K562 (cell line): ENCODE data around the gene ROR2. TPM values are rescaled to one million over a fixed set of nuclear protein-coding genes. Genes with fewer than 3 reads are reported as not detected.

ENCODE experiments used
- ARNT ChIP-seq, 2 experiments: fragments of 450-650 bp; IDR thresholded peaks; 2 replicates each; pipeline ENCODE4 v1.6.1; 2016; ENCODE audit warnings: mild to moderate bottlenecking in 1 of 2
- BACH1 ChIP-seq: fragments of 200-800 bp; sonication (Bioruptor generic); IDR thresholded peaks from 2 replicates; pipeline ENCODE4 v1.6.1; 2016; ENCODE audit warnings: missing genetic modification characterization, missing compliant biosample characterization
- BRD9 ChIP-seq: fragments of 450-650 bp; IDR thresholded peaks from 2 replicates; pipeline ENCODE4 v1.6.1; 2018; ENCODE audit warnings: low read depth; ENCODE audit not compliant: partially characterized antibody
- CEBPB ChIP-seq: fragments of 450-650 bp; IDR thresholded peaks from 2 replicates; pipeline ENCODE4 v1.6.1; 2016; ENCODE audit warnings: missing genetic modification characterization, missing compliant biosample characterization
- GATAD2A ChIP-seq: fragments of 450-650 bp; IDR thresholded peaks from 2 replicates; pipeline ENCODE4 v1.6.1; 2017
- HDGF ChIP-seq: fragments of 450-650 bp; IDR thresholded peaks from 2 replicates; pipeline ENCODE4 v1.6.1; 2016
- HLTF ChIP-seq: fragments of 450-650 bp; IDR thresholded peaks from 2 replicates; pipeline ENCODE4 v1.6.1; 2016
- HNRNPLL ChIP-seq: fragments of 200-400 bp; formaldehyde crosslinking; IDR thresholded peaks from 2 replicates; pipeline ENCODE4 v1.6.1; 2017; ENCODE audit warnings: low read length, low read depth, mild to moderate bottlenecking; ENCODE audit not compliant: poor library complexity, severe bottlenecking
- HSF4 ChIP-seq: fragments of 250-450 bp; sonication (Bioruptor Pico); IDR thresholded peaks from 2 replicates; pipeline ENCODE4 v2.1.2; 2022; ENCODE audit warnings: mild to moderate bottlenecking, moderate library complexity, borderline replicate concordance
- JUNB ChIP-seq: fragments of 450-650 bp; formaldehyde crosslinking; conservative IDR thresholded peaks from 2 replicates; pipeline ENCODE4 v1.4.0; 2020; ENCODE audit warnings: mild to moderate bottlenecking
- KLF10 ChIP-seq: fragments of 250-450 bp; sonication (Bioruptor Pico); IDR thresholded peaks from 2 replicates; pipeline ENCODE4 v1.6.1; 2021; ENCODE audit warnings: matching md5 sums
- MYBL2 ChIP-seq, 2 experiments: fragments of 450-650 bp in 1 of 2; sonication (generic) in 1 of 2; formaldehyde crosslinking in 1 of 2; IDR thresholded peaks; 2 replicates each; pipeline versions ENCODE4 v1.6.1 to v1.8.1; 2017 to 2022; ENCODE audit warnings: borderline replicate concordance in 1 of 2, inconsistent platforms in 1 of 2, low read depth in 1 of 2, mild to moderate bottlenecking in 1 of 2, missing genetic modification reagents in 1 of 2, moderate library complexity in 1 of 2
- NCOA4 ChIP-seq: fragments of 450-650 bp; IDR thresholded peaks from 2 replicates; pipeline ENCODE4 v1.6.1; 2018; ENCODE audit warnings: mild to moderate bottlenecking; ENCODE audit not compliant: partially characterized antibody
- NFATC3 ChIP-seq: fragments of 450-650 bp; IDR thresholded peaks from 2 replicates; pipeline ENCODE4 v1.6.1; 2017; ENCODE audit warnings: mild to moderate bottlenecking
- PRPF4 ChIP-seq: fragments of 200-400 bp; formaldehyde crosslinking; IDR thresholded peaks from one replicate; pipeline ENCODE4 v1.6.1; 2017; ENCODE audit warnings: low read length, low read depth, mild to moderate bottlenecking; ENCODE audit not compliant: insufficient read depth, poor library complexity, severe bottlenecking
- PTRF ChIP-seq: fragments of 450-650 bp; IDR thresholded peaks from 2 replicates; pipeline ENCODE4 v1.6.1; 2016; ENCODE audit warnings: mild to moderate bottlenecking, missing genetic modification characterization, missing compliant biosample characterization
- RBM14 ChIP-seq: fragments of 200-400 bp; formaldehyde crosslinking; IDR thresholded peaks from 2 replicates; pipeline ENCODE4 v1.6.1; 2018; ENCODE audit warnings: low read depth, mild to moderate bottlenecking, low read length, moderate library complexity, borderline replicate concordance; ENCODE audit not compliant: insufficient read depth
- RHOXF2B ChIP-seq: fragments of 250-450 bp; sonication (Bioruptor Pico); conservative IDR thresholded peaks from 2 replicates; pipeline ENCODE4 v1.5.1; 2021
- SMARCE1 ChIP-seq: fragments of 450-650 bp; IDR thresholded peaks from 2 replicates; pipeline ENCODE4 v1.7.1; 2016; ENCODE audit warnings: mild to moderate bottlenecking
- SP2 ChIP-seq: IDR thresholded peaks from 2 replicates; pipeline ENCODE4 v1.6.1; 2011; ENCODE audit warnings: mild to moderate bottlenecking, low read depth, low read length, moderate library complexity; ENCODE audit not compliant: poor library complexity, severe bottlenecking; ENCODE audit errors: extremely low read depth
- TSC22D4 ChIP-seq: fragments of 450-650 bp; IDR thresholded peaks from 2 replicates; pipeline ENCODE4 v1.6.1; 2016; ENCODE audit warnings: missing genetic modification characterization, missing biosample characterization, control low read depth
- U2AF1 ChIP-seq: fragments of 200-400 bp; formaldehyde crosslinking; optimal IDR thresholded peaks from 2 replicates; pipeline ENCODE3; 2017; ENCODE audit warnings: mild to moderate bottlenecking, low read depth, low read length, moderate library complexity
- ZNF384 ChIP-seq: IDR thresholded peaks from 2 replicates; pipeline ENCODE4 v1.6.1; 2012; ENCODE audit warnings: low read depth, low read length, improper control_type of control experiment
- ZNF644 ChIP-seq: fragments of 200-800 bp; sonication (Bioruptor generic); IDR thresholded peaks from 2 replicates; pipeline ENCODE4 v1.6.1; 2016; ENCODE audit warnings: low read depth, missing genetic modification characterization, missing compliant biosample characterization
- ZNF696 ChIP-seq: fragments of 250-450 bp; sonication (Bioruptor Pico); conservative IDR thresholded peaks from 2 replicates; pipeline ENCODE4 v1.4.0; 2020; ENCODE audit warnings: mild to moderate bottlenecking, moderate library complexity
- polyA plus RNA-seq, 8 experiments: library from polyadenylated mRNA; depleted of rRNA in 4 of 8; stranded (reverse) in 5 of 8; unstranded in 3 of 8; fragments of >200 nt; fragmentation: Nextera tagmentation in 2 of 8; fragmentation: Illumina TruSeq in 1 of 8; extraction: Ambion mirVana in 2 of 8; extraction: Trizol in 1 of 8; gene quantifications; 2 replicates each; pipeline versions ENCODE4 v1.2.1 to v1.2.3, GENCODE V29; 2011 to 2014; ENCODE audit warnings: inconsistent platforms in 1 of 8, missing spikeins in 1 of 8
- total RNA-seq, 7 experiments: library from RNA; depleted of rRNA in 6 of 7; stranded (reverse); fragments of >200 nt in 6 of 7; fragmentation: Illumina TruSeq in 2 of 7; extraction: Trizol in 2 of 7; gene quantifications; 2 replicates each; pipeline versions ENCODE4 v1.2.1 to v1.2.3, GENCODE V29; 2011 to 2021; ENCODE audit warnings: low replicate concordance in 1 of 7
- TF ChIP-seq, protein P1 (sequence below): fragments of 250-450 bp; sonication (Bioruptor Pico); IDR thresholded peaks from 2 replicates; pipeline ENCODE4 v1.4.0; 2020
- TF ChIP-seq, protein P2 (sequence below): sonication (generic); formaldehyde crosslinking; IDR thresholded peaks from 2 replicates; pipeline ENCODE4 v1.8.1; 2022; ENCODE audit warnings: missing genetic modification reagents
- TF ChIP-seq, protein P3 (sequence below): sonication (generic); formaldehyde crosslinking; IDR thresholded peaks from 2 replicates; pipeline ENCODE4 v1.9.0; 2022; ENCODE audit warnings: mild to moderate bottlenecking, missing genetic modification reagents

ROR2 gene
- total and polyA plus RNA-seq, 9 of the 15 experiments (the other 6 are each of a cell fraction or from before 2014, with no cell fraction given) = 5.6 to 33.8 (median 15.3) TPM

GRCh38 chr9:91900055-91900796, 49.8 kb downstream of the ROR2 start (continued):
- TF ChIP-seq BRD9 (peak; percentile 13), NCOA4 (no peak), U2AF1 (no peak), HNRNPLL (no peak), ARNT (IDR thresholded peaks at IDR 0.05) (no peak), TSC22D4 (tag) (no peak), PRPF4 (no peak), PTRF (tag) (no peak), ZNF696 (CRISPR knock-in tag) (no peak), GATAD2A (no peak), SMARCE1 (peak; percentile 67; the same call in 1 of the 2 replicates), RHOXF2B (CRISPR knock-in tag) (no peak), HDGF (no peak), KLF10 (no peak), SP2 (no peak), JUNB (CRISPR knock-in tag) (no peak), NFATC3 (no peak), CEBPB (tag) (no peak), MYBL2 (IDR thresholded peaks at IDR 0.05; ENCODE audit: low read depth) (peak; percentile 70), MYBL2 (CRISPR knock-in tag; IDR thresholded peaks at IDR 0.05; ENCODE audit: borderline replicate concordance) (peak; percentile 40; the same call in 1 of the 2 replicates), BACH1 (tag) (no peak), HLTF (no peak), HSF4 (CRISPR knock-in tag) (peak; percentile 59; the same call in 1 of the 2 replicates), ZNF384 (no peak), RBM14 (no peak), ZNF644 (tag) (peak; percentile 83; the same call in 1 of the 2 replicates)
- TF ChIP-seq, protein P1, sequence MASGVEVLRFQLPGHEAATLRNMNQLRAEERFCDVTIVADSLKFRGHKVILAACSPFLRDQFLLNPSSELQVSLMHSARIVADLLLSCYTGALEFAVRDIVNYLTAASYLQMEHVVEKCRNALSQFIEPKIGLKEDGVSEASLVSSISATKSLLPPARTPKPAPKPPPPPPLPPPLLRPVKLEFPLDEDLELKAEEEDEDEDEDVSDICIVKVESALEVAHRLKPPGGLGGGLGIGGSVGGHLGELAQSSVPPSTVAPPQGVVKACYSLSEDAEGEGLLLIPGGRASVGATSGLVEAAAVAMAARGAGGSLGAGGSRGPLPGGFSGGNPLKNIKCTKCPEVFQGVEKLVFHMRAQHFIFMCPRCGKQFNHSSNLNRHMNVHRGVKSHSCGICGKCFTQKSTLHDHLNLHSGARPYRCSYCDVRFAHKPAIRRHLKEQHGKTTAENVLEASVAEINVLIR (CRISPR knock-in tag) = no peak
- TF ChIP-seq, protein P2, sequence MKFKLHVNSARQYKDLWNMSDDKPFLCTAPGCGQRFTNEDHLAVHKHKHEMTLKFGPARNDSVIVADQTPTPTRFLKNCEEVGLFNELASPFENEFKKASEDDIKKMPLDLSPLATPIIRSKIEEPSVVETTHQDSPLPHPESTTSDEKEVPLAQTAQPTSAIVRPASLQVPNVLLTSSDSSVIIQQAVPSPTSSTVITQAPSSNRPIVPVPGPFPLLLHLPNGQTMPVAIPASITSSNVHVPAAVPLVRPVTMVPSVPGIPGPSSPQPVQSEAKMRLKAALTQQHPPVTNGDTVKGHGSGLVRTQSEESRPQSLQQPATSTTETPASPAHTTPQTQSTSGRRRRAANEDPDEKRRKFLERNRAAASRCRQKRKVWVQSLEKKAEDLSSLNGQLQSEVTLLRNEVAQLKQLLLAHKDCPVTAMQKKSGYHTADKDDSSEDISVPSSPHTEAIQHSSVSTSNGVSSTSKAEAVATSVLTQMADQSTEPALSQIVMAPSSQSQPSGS (CRISPR knock-in tag) = no peak
- TF ChIP-seq, protein P3, sequence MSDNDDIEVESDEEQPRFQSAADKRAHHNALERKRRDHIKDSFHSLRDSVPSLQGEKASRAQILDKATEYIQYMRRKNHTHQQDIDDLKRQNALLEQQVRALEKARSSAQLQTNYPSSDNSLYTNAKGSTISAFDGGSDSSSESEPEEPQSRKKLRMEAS (CRISPR knock-in tag) = peak; percentile 100
